Measurements from ENCODE around the gene ZNF784.

ZNF784 gene

DNA sequence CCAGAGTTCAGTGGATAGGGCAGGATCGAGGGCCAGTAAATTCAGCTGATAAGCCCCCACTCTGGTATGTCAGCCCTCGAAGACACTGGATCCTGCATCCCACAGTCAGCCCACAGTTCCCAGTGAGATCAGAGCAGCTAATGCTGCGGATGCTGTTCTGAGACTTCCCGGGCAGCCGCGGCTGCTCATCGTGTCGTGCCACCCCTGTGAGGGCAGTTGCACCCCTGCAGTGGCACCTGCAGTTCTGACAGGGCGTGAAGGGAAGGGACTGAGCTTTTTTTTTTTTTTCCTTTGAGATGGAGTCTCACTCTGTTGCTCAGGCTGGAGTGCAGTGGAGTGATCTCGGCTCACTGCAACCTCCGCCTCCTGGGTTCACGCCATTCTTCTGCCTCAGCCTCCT is 43.1 kb upstream of the ZNF784 start:
- Histone ChIP-seq H3K36me3 (ENCODE audit: low read length) (peaks cover 16% of the 10 kb centered on the region), H3K9me3 (ENCODE audit: insufficient read depth, low read length) (no peaks in the 10 kb centered on the region), H3K27me3 (ENCODE audit: low read length) (no peaks in the 10 kb centered on the region), H3K4me2 (ENCODE audit: low read depth, low read length, poor library complexity, severe bottlenecking) (no peak overlapping the region), H3K79me2 (ENCODE audit: insufficient read depth, low read length) (peaks cover 91% of the 10 kb centered on the region), H3K9me2 (replicated peaks; ENCODE audit: insufficient read depth, low read length) (no peaks in the 10 kb centered on the region), H2AFZ (ENCODE audit: low read depth, low read length, severe bottlenecking) (no peak overlapping the region), H3K4me3 (ENCODE audit: insufficient read depth, low read length, poor library complexity, severe bottlenecking) (no peak overlapping the region), H3K9ac (ENCODE audit: low read length) (no peak overlapping the region), H4K20me1 (ENCODE audit: low read depth, low read length) (peaks cover 16% of the 10 kb centered on the region), H3K27ac (ENCODE audit: low read depth, low read length) (no peak overlapping the region), H3F3A (ENCODE audit: insufficient read depth) (peaks cover 7% of the 10 kb centered on the region; the same call in 1 of the 2 replicates)
- TF ChIP-seq EZH2phosphoT487 (conservative IDR thresholded peaks at IDR 0.05; ENCODE audit: low read length) (no peak), CTCF (IDR thresholded peaks at IDR 0.05; ENCODE audit: insufficient read depth, low read length, poor library complexity, severe bottlenecking) (no peak)

DNA sequence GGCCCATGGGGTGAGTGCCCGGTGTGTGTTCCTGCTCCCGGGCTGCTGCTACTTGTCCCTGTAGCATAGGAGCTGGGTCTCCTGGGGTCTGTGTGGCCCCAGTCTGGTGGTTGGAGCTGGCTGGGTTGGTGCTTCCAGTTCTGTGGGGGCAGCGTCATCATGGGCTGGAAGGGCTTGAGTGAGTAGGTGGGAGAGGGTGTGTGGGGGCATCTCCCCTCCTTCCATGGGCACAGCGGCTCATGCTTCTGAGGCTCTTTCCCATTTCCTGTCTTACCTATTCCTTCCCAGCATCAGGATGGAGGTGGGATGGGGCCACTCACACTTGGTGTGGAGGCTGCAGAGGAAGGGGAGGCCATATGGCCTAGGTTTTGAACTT is 42.6 kb upstream of the ZNF784 start:
- Histone ChIP-seq H3K27me3 (ENCODE audit: low read length) (no peaks in the 10 kb centered on the region), H3K36me3 (ENCODE audit: low read length) (peaks cover 11% of the 10 kb centered on the region; the same call in 1 of the 2 replicates), H3K9me2 (replicated peaks; ENCODE audit: insufficient read depth, low read length) (no peaks in the 10 kb centered on the region), H4K20me1 (ENCODE audit: low read depth, low read length) (peaks cover 13% of the 10 kb centered on the region; the same call in 1 of the 2 replicates), H2AFZ (ENCODE audit: low read depth, low read length, severe bottlenecking) (no peak overlapping the region), H3K9ac (ENCODE audit: low read length) (no peak overlapping the region), H3K9me3 (ENCODE audit: insufficient read depth, low read length) (no peaks in the 10 kb centered on the region), H3K27ac (ENCODE audit: low read depth, low read length) (no peak overlapping the region), H3F3A (ENCODE audit: insufficient read depth) (0 out of 2 replicates have a peak, but pooled peaks cover 2% of the 10 kb centered on the region), H3K79me2 (ENCODE audit: insufficient read depth, low read length) (peaks cover 91% of the 10 kb centered on the region), H3K4me2 (ENCODE audit: low read depth, low read length, poor library complexity, severe bottlenecking) (no peak overlapping the region), H3K4me3 (ENCODE audit: insufficient read depth, low read length, poor library complexity, severe bottlenecking) (no peak overlapping the region)
- TF ChIP-seq CTCF (IDR thresholded peaks at IDR 0.05; ENCODE audit: insufficient read depth, low read length, poor library complexity, severe bottlenecking) = no peak
- no peak for TF ChIP-seq EZH2phosphoT487 (conservative IDR thresholded peaks at IDR 0.05; ENCODE audit: low read length)

DNA sequence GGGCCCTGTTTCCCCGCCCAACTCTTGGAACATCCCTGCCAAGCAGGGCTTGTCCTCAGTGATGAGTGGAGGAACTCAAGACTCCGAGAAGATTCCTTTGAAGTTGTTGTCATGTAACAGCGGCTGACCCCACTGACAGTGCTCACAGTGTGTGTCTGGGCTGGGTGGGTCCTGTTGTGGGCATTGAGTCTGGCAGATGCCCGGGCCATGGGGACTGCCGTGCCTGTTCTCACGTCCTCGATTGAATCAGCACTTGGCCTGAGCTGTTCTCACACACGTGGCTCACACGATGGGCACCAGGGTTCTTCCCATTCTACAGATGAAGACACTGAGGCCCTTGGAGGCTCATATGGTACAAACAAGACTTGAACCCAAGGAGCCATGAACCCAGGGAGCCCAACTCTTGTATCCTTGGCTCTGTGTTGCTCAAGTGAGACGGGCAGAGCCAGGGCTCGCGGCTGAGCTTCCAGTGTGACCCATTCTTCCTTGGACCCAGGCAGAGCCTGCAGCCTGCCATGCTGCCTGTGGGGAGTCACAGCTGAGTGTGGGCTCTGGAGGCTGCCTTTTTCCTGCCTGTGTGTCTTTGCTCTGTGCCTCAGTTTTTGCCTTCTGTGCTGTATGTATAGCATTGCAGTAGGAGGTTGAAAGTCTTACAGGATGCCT is 42.1 kb upstream of the ZNF784 start:
- Histone ChIP-seq H3K4me2 (ENCODE audit: low read depth, low read length, poor library complexity, severe bottlenecking) (no peak overlapping the region), H3K4me3 (ENCODE audit: insufficient read depth, low read length, poor library complexity, severe bottlenecking) (no peak overlapping the region), H3K27ac (ENCODE audit: low read depth, low read length) (no peak overlapping the region), H3K9ac (ENCODE audit: low read length) (no peak overlapping the region), H4K20me1 (ENCODE audit: low read depth, low read length) (peaks cover 16% of the 10 kb centered on the region; the same call in 1 of the 2 replicates), H3K36me3 (ENCODE audit: low read length) (peaks cover 16% of the 10 kb centered on the region; the same call in 1 of the 2 replicates), H3K79me2 (ENCODE audit: insufficient read depth, low read length) (peaks cover 92% of the 10 kb centered on the region), H3K9me3 (ENCODE audit: insufficient read depth, low read length) (no peaks in the 10 kb centered on the region), H2AFZ (ENCODE audit: low read depth, low read length, severe bottlenecking) (no peak overlapping the region), H3K9me2 (replicated peaks; ENCODE audit: insufficient read depth, low read length) (no peaks in the 10 kb centered on the region), H3K27me3 (ENCODE audit: low read length) (no peaks in the 10 kb centered on the region), H3F3A (ENCODE audit: insufficient read depth) (no peaks in the 10 kb centered on the region)
- TF ChIP-seq EZH2phosphoT487 (conservative IDR thresholded peaks at IDR 0.05; ENCODE audit: low read length) (no peak), CTCF (IDR thresholded peaks at IDR 0.05; ENCODE audit: insufficient read depth, low read length, poor library complexity, severe bottlenecking) (no peak)

All from SU-DHL-6 (cell line).